KOPT-K1 (cell line): ENCODE measurements around the gene TOPORS.
"Not testable (repeated sequence)": the region's sequence is repeated elsewhere in the genome, so short reads cannot be mapped to it uniquely, and the experiment has no call there.

Experiments used
- H3K27ac ChIP-seq: fragments of 200-600 bp; sonication (generic); 2 replicates; pipeline ENCODE4 v1.5.1; 2016; ENCODE audit warnings: antibody characterized with exemption, mild to moderate bottlenecking, low read depth, low read length; ENCODE audit not compliant: poor library complexity, severe bottlenecking
- H3K36me3 ChIP-seq: fragments of 200-600 bp; sonication (generic); 2 replicates; pipeline ENCODE4 v1.5.1; 2017; ENCODE audit warnings: antibody characterized with exemption, mild to moderate bottlenecking, low read length, moderate library complexity; ENCODE audit not compliant: insufficient read depth
- H3K9me3 ChIP-seq: fragments of 200-600 bp; sonication (generic); 2 replicates; pipeline ENCODE4 v1.5.1; 2017; ENCODE audit warnings: antibody characterized with exemption, low read length, mild to moderate bottlenecking; ENCODE audit not compliant: insufficient read depth, poor library complexity, severe bottlenecking

Gene TOPORS

GRCh38 chr9:32574858-32575257 lies 22.5 kb upstream of the TOPORS start:
- Histone ChIP-seq H3K36me3 (peaks cover 5% of the 10 kb centered on the region; the same call in 1 of the 2 replicates), H3K27ac (no peak overlapping the region), H3K9me3 (no peaks in the 10 kb centered on the region)

GRCh38 chr9:32573821-32574220 lies 21.4 kb upstream of the TOPORS start:
- H3K36me3 ChIP-seq: peaks cover 5% of the 10 kb centered on the region; the same call in 1 of the 2 replicates
- H3K9me3 ChIP-seq: no peaks in the 10 kb centered on the region
- no peak overlapping the region for H3K27ac ChIP-seq

- Histone ChIP-seq H3K9me3 (no peaks in the 10 kb centered on the region), H3K27ac (peak within 1 kb of the TSS; percentile 60), H3K36me3 (peaks cover 8% of the 10 kb centered on the region; the same call in 1 of the 2 replicates)
Observed at GRCh38 chr9:32572900-32573523, 20.6 kb upstream of the TOPORS start, which contains the start of gene NDUFB6. Gene NDUFB6, minus strand, starts transcription at chr9:32573159. Its CDS starts 99 bp downstream, at chr9:32573060.

GRCh38 chr9:32571969-32572899 lies 19.8 kb upstream of the TOPORS start:
- peak overlapping the region; percentile 60 for H3K27ac ChIP-seq

GRCh38 chr9:32570262-32570661 lies 17.9 kb upstream of the TOPORS start:
- Histone ChIP-seq H3K27ac (no peak overlapping the region), H3K36me3 (peaks cover 34% of the 10 kb centered on the region), H3K9me3 (no peaks in the 10 kb centered on the region)

More at GRCh38 chr9:32571969-32572899, 19.8 kb upstream of the TOPORS start:
- no peaks in the 10 kb centered on the region for H3K9me3 ChIP-seq
- H3K36me3 ChIP-seq: peaks cover 14% of the 10 kb centered on the region; the same call in 1 of the 2 replicates

GRCh38 chr9:32566770-32567169 lies 14.4 kb upstream of the TOPORS start:
- H3K27ac ChIP-seq: no peak overlapping the region
- H3K36me3 ChIP-seq: peaks cover 51% of the 10 kb centered on the region
- H3K9me3 ChIP-seq: no peaks in the 10 kb centered on the region

- H3K36me3 ChIP-seq: peaks cover 51% of the 10 kb centered on the region
- H3K9me3 ChIP-seq: no peaks in the 10 kb centered on the region
Observed at GRCh38 chr9:32565967-32566366, 13.6 kb upstream of the TOPORS start.

GRCh38 chr9:32558408-32558934 lies 6.1 kb upstream of the TOPORS start:
- no peaks in the 10 kb centered on the region for H3K9me3 ChIP-seq
- 0 out of 2 replicates have a peak, but pooled peaks cover 5% of the 10 kb centered on the region for H3K36me3 ChIP-seq
- H3K27ac ChIP-seq: no peak overlapping the region

More at GRCh38 chr9:32565967-32566366, 13.6 kb upstream of the TOPORS start:
- no peak overlapping the region for H3K27ac ChIP-seq

- Histone ChIP-seq H3K36me3 (peaks cover 4% of the 10 kb centered on the region; the same call in 1 of the 2 replicates), H3K9me3 (no peaks in the 10 kb centered on the region), H3K27ac (no peak overlapping the region)
Observed at GRCh38 chr9:32554591-32554990, 2.2 kb upstream of the TOPORS start.

- H3K9me3 ChIP-seq: no peaks in the 10 kb centered on the region
- peaks cover 4% of the 10 kb centered on the region; the same call in 1 of the 2 replicates for H3K36me3 ChIP-seq
- no peak overlapping the region for H3K27ac ChIP-seq
Observed at GRCh38 chr9:32554107-32554506, 1.7 kb upstream of the TOPORS start.

- no peaks in the 10 kb centered on the region for H3K9me3 ChIP-seq
- peaks cover 18% of the 10 kb centered on the region for H3K36me3 ChIP-seq
- peak overlapping the region; percentile 92 for H3K27ac ChIP-seq
Observed at GRCh38 chr9:32551276-32552051, 922 bp downstream of the TOPORS start.

GRCh38 chr9:32550562-32551275 lies 1.7 kb downstream of the TOPORS start:
- H3K9me3 ChIP-seq: no peaks in the 10 kb centered on the region
- peak overlapping the region; percentile 92 for H3K27ac ChIP-seq
- peaks cover 14% of the 10 kb centered on the region for H3K36me3 ChIP-seq

- H3K36me3 ChIP-seq: peaks cover 14% of the 10 kb centered on the region
- peak overlapping the region; percentile 92 for H3K27ac ChIP-seq
- H3K9me3 ChIP-seq: no peaks in the 10 kb centered on the region
Observed at GRCh38 chr9:32550150-32550561, 2.2 kb downstream of the TOPORS start.

GRCh38 chr9:32548213-32548612 lies 4.2 kb downstream of the TOPORS start:
- H3K36me3 ChIP-seq: peaks cover 27% of the 10 kb centered on the region
- not testable (repeated sequence) for H3K27ac ChIP-seq, H3K9me3 ChIP-seq
